RWPE1 (cell line): ENCODE data around the gene VAMP8.
"Not testable (repeated sequence)": the region's sequence is repeated elsewhere in the genome, so short reads cannot be mapped to it uniquely, and the experiment has no call there.

ENCODE experiments used
- CTCF ChIA-PET: fragments of 350-600 bp; sonication (Branson Sonifier 250); formaldehyde crosslinking; extraction: SDS; loops from one replicate; lab custom pipeline; 2021; lab: Yijun Ruan, JAX
- POLR2A ChIA-PET: fragments of 400-600 bp; formaldehyde crosslinking; extraction: SDS; loops from one replicate; lab custom pipeline; 2020; ENCODE audit warnings: antibody characterized with exemption; ENCODE audit not compliant: low non-redundant PET; lab: Yijun Ruan, JAX
- DNase-seq: peaks from one replicate; pipeline ENCODE4 v3.0.0; 2012; ENCODE audit warnings: low spot score
- H3K27ac ChIP-seq: fragments of 450-650 bp; 2 replicates; pipeline ENCODE4 v1.5.1; 2017
- TF ChIP-seq, protein P1 (sequence below): fragments of 450-650 bp; conservative IDR thresholded peaks from 2 replicates; pipeline ENCODE4 v1.5.1; 2017; ENCODE audit warnings: low read depth, mild to moderate bottlenecking

VAMP8 gene

DNA sequence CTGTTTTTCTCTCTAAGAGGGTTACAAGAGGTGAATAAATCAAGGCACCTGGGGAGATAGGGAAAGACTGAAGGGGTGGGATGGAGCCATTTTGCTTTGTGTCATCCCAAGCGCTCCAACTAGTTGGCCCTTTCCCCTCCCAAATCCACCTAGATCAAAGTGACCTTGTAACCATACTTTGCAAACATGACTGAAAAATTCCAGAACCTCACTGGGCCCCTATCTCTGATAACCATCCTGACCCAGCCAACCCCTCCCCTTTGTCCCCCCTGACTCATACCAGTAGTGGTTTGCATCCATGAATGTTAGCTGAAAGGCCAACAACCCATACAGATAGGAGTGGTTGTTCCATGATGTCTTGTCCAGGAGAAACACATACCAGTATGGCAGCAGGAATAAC, 19.2 kb upstream of the VAMP8 start:
- H3K27ac ChIP-seq = no peak overlapping the region
- CTCF ChIA-PET = no interaction called here
- POLR2A ChIA-PET = no interaction called here
- no peak for DNase-seq
- TF ChIP-seq, protein P1, sequence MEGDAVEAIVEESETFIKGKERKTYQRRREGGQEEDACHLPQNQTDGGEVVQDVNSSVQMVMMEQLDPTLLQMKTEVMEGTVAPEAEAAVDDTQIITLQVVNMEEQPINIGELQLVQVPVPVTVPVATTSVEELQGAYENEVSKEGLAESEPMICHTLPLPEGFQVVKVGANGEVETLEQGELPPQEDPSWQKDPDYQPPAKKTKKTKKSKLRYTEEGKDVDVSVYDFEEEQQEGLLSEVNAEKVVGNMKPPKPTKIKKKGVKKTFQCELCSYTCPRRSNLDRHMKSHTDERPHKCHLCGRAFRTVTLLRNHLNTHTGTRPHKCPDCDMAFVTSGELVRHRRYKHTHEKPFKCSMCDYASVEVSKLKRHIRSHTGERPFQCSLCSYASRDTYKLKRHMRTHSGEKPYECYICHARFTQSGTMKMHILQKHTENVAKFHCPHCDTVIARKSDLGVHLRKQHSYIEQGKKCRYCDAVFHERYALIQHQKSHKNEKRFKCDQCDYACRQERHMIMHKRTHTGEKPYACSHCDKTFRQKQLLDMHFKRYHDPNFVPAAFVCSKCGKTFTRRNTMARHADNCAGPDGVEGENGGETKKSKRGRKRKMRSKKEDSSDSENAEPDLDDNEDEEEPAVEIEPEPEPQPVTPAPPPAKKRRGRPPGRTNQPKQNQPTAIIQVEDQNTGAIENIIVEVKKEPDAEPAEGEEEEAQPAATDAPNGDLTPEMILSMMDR = no peak

DNA sequence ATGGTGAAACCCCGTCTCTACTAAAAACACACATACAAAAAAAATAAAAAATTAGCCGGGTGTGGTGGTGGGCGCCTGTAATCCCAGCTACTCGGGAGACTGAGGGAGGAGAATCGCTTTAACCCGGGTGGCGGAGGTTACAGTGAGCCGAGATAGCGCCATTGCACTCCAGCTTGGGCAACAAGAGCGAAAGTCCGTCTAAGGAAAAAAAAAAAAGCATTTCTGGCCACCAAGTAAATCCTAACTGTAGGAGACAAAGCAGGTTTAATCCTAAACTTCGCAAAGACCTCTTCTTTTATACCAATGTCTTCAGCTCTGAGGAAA, 17.0 kb upstream of the VAMP8 start:
- not testable (repeated sequence) for DNase-seq
- H3K27ac ChIP-seq = peak overlapping the region; percentile 82
- ChIA-PET CTCF (interaction anchor here (0.7 to 1.1 kb wide), 3 partner anchors 8 to 286 kb away, joined by 3 to 6 read pairs (median 4); no protein-coding TSS in a partner anchor), POLR2A (interaction anchor here (0.6 to 1.0 kb wide), 2 partner anchors 8 to 17 kb away, joined by 4 to 5 read pairs; partner anchors contain the start of gene VAMP8)

DNA sequence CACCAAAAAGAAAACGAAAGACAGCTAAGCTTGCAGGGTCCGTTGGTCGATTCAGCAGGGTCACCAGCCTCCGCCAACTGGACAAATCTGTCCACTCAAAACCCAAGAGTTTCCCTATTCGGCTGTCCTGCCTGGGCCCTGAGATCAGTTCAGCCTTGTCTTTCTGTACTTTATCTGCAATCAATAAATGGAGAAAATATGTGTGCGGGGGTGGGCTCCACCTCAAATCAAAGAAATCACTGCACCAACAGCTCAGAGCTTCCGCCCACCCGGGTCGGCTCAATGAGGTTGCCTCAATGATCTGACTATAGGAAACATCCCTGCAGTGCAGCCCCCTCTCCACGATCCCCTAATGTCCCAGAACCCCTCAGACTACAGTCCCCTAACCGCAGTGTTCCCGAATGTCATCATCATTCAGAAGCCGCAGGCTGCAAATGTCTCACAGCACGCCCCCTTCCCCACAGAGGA, 16.5 kb upstream of the VAMP8 start:
- POLR2A ChIA-PET = interaction anchor here (0.6 to 1.0 kb wide), 2 partner anchors 9 to 16 kb away, joined by 4 to 5 read pairs; partner anchors contain the start of gene VAMP8
- TF ChIP-seq, protein P1 = no peak
- peak overlapping the region; percentile 82 for H3K27ac ChIP-seq
- CTCF ChIA-PET = interaction anchor here (1.1 kb wide), 1 partner anchor 9 kb away, joined by 3 read pairs; no protein-coding TSS in a partner anchor
- no peak for DNase-seq

DNA sequence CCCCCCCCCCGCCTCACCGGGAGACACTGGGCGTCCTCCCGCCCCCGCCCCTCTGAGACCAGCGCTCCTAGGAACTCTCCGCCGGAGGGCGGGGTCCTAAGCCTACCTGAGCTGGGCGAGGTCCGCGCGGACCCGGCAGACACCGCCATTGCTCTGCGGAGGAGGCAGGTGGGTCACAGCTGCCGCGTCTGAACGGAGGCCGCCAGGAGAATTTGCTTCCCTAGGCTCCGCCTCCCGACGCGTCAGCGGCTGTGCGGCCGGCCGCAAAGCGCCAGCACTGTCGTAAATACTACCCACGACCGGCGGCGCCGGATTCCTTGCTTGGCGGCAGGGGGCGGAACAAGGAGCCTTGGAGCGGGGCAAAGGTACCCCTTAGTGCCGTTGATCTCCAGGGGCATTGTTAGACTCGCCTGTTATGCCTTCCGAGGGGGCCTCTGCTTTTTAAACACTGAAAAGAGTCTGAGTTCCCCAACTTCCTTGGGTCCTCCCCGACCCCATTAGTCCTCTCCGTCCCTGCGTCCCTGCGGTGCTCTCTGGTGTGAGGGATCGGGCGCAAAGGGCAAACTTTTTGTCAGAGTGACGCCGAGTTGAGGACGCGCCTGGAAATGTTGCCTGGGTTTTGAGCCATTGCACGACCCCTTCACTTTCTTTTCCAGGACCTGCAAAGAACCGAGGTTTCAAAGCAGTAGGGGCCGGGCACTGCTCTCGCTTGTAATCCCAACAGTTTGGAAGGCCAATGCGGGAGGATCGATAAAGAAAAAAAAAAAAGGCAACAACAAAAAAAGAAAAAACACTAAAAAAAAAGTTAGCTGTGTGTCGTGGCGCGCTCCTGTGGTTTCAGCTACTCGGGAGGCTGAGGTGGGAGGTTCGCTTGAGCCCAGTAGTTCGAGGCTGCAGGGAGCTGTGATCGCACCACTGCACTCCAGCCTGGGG, 15.8 kb upstream of the VAMP8 start, which contains the start of gene GGCX:
Gene GGCX, minus strand, starts transcription at position 214 of the 933 bp plus-strand sequence. Its CDS starts 65 bp downstream, at position 149.
- ChIA-PET POLR2A (interaction anchor here (1.0 to 1.2 kb wide), 2 partner anchors 9 to 14 kb away, joined by 4 to 5 read pairs; no protein-coding TSS in a partner anchor), CTCF (interaction anchor here (0.6 to 1.1 kb wide), 3 partner anchors 10 to 43 kb away, joined by 3 read pairs; no protein-coding TSS in a partner anchor)
- DNase-seq = peak; percentile 88
- TF ChIP-seq, protein P1 = no peak
- H3K27ac ChIP-seq = peak within 1 kb of the TSS; percentile 82

DNA sequence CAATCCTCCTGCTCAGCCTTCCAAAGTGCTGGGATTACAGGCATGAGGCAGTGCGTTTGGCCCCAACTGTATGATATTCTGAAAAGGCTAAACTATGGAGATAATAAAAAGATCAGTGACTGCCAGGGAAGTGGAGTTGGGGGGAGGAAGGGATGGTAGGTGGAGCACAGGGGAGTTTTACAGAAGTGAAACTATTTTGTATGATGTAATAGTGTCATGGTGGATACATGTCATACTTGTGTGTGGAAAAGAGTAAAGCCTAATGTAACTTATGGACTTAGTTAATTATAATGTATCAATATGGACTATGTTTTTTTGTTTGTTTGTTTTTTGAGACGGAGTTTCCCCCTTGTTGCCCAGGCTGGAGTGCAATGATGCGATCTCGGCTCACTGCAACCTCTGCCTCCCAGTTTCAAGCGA, 13.2 kb upstream of the VAMP8 start:
- CTCF ChIA-PET = interaction anchor here (0.6 to 1.0 kb wide), 2 partner anchors 11 to 244 kb away, joined by 3 read pairs; no protein-coding TSS in a partner anchor
- TF ChIP-seq, protein P1 = no peak
- DNase-seq = no peak
- H3K27ac ChIP-seq = no peak overlapping the region
- POLR2A ChIA-PET = interaction anchor here (0.5 to 0.6 kb wide), 3 partner anchors 13 to 236 kb away, joined by 3 to 8 read pairs (median 6); partner anchors contain the start of genes RETSAT and TGOLN2

DNA sequence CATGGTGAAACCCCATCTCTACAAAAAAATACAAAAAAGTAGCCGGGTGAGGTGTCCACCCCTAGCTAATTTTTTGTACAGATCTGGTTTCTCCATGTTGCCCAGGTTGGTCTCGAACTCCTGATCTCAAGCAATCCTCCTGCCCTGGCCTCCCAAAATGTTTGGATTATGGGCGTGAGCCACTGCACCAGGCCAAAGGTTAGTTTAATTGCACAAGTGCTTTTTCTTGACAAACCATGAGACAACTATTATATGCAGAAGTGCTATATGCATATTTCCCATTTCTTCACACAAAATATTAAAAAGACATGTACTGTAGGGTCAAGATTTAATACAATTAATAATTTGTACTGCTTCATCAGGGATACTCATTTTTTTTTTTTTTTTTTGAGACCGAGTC, 11.1 kb upstream of the VAMP8 start:
- no peak for DNase-seq
- ChIA-PET CTCF (no interaction called here), POLR2A (no interaction called here)
- H3K27ac ChIP-seq = no peak overlapping the region
- TF ChIP-seq, protein P1 = no peak
